Peyer's patch (tissue), 4 donors: ENCODE results near the gene MICU2.

Experiments used
- CTCF ChIP-seq, 6 experiments: fragments of 450-650 bp in 4 of 6; fragments of 200-600 bp in 2 of 6; sonication (generic) in 1 of 6; IDR thresholded peaks; one replicate each; pipeline ENCODE4 v1.5.1; 2017 to 2019; ENCODE audit warnings: antibody characterized with exemption in 6 of 6, mild to moderate bottlenecking in 3 of 6, moderate library complexity in 1 of 6
- POLR2A ChIP-seq, 2 donors: fragments of 450-650 bp; IDR thresholded peaks; one replicate each; pipeline ENCODE4 v1.5.1; 2017; ENCODE audit warnings: antibody characterized with exemption in 2 of 2, mild to moderate bottlenecking in 2 of 2, moderate library complexity in 2 of 2

- TF ChIP-seq POLR2A (IDR thresholded peaks at IDR 0.05): no peak
- no peak for TF ChIP-seq CTCF (IDR thresholded peaks at IDR 0.05)
These were observed 133.2 kb downstream of the MICU2 start for GRCh38 chr13:21470785-21471184.
